ENCODE results near the gene MTURN.

DNA sequence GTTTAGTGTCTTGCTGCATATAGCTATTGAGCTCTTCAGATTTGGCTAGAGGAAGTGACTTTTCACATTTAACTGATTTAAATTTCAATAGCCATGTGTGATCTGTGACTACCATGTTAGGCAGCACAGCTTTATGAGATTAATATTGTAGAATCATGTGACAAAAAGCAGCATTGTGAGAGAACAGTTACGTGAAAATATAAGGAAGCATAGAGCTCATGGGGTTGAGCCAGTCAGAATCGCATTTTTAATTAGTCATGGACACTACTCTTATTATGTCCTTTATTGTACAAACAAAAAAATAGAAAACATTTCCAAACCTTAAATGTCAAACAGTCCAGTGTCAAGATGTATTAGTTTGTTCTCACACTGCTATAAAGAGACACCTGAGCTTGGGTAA lies 48.0 kb downstream of the MTURN start:
- no peak for TF ChIP-seq ARNTL (CRISPR knock-in tag; IDR thresholded peaks at IDR 0.05; ENCODE audit: borderline replicate concordance, low read depth)
- no peak for TF ChIP-seq ZFP3 (CRISPR knock-in tag; IDR thresholded peaks at IDR 0.05)
- no peak for TF ChIP-seq ISL1 (CRISPR knock-in tag; IDR thresholded peaks at IDR 0.05)
- no peak for TF ChIP-seq ESRRG (CRISPR knock-in tag; IDR thresholded peaks at IDR 0.05)
- TF ChIP-seq CSDC2 (CRISPR knock-in tag; IDR thresholded peaks at IDR 0.05) = no peak
- no peak for TF ChIP-seq SNAI2 (CRISPR knock-in tag; IDR thresholded peaks at IDR 0.05)
- TF ChIP-seq, protein P1, sequence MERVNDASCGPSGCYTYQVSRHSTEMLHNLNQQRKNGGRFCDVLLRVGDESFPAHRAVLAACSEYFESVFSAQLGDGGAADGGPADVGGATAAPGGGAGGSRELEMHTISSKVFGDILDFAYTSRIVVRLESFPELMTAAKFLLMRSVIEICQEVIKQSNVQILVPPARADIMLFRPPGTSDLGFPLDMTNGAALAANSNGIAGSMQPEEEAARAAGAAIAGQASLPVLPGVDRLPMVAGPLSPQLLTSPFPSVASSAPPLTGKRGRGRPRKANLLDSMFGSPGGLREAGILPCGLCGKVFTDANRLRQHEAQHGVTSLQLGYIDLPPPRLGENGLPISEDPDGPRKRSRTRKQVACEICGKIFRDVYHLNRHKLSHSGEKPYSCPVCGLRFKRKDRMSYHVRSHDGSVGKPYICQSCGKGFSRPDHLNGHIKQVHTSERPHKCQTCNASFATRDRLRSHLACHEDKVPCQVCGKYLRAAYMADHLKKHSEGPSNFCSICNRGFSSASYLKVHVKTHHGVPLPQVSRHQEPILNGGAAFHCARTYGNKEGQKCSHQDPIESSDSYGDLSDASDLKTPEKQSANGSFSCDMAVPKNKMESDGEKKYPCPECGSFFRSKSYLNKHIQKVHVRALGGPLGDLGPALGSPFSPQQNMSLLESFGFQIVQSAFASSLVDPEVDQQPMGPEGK (CRISPR knock-in tag; IDR thresholded peaks at IDR 0.05; ENCODE audit: borderline replicate concordance) = no peak
- no peak for TF ChIP-seq ZNF565 (CRISPR knock-in tag; conservative IDR thresholded peaks at IDR 0.05; ENCODE audit: low read depth)
- TF ChIP-seq ZFP30 (CRISPR knock-in tag; IDR thresholded peaks at IDR 0.05) = no peak
- TF ChIP-seq, protein P2, sequence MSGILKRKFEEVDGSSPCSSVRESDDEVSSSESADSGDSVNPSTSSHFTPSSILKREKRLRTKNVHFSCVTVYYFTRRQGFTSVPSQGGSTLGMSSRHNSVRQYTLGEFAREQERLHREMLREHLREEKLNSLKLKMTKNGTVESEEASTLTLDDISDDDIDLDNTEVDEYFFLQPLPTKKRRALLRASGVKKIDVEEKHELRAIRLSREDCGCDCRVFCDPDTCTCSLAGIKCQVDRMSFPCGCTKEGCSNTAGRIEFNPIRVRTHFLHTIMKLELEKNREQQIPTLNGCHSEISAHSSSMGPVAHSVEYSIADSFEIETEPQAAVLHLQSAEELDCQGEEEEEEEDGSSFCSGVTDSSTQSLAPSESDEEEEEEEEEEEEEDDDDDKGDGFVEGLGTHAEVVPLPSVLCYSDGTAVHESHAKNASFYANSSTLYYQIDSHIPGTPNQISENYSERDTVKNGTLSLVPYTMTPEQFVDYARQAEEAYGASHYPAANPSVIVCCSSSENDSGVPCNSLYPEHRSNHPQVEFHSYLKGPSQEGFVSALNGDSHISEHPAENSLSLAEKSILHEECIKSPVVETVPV (CRISPR knock-in tag; IDR thresholded peaks at IDR 0.05) = no peak
